ENCODE results near the gene XPO5.

DNA sequence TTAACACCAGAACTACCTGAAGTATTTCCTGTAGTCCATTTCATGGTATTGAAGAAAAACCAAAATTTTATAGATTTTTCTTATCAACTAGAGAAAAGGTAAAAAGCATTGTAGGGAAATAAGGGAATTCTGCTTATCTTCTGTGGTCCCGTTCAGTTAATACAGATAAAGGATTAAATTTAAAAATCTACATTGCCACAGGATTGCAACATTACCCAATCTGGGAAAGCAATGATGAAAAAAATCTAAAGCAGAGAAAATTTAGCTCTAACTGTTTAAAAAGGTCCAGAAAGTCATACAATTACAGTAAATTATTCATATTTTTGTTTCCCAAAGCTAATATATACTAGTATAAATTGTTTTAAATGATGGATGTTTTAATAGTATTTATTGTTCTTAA, 18.1 kb upstream of the XPO5 start:
- TF ChIP-seq, protein P1, sequence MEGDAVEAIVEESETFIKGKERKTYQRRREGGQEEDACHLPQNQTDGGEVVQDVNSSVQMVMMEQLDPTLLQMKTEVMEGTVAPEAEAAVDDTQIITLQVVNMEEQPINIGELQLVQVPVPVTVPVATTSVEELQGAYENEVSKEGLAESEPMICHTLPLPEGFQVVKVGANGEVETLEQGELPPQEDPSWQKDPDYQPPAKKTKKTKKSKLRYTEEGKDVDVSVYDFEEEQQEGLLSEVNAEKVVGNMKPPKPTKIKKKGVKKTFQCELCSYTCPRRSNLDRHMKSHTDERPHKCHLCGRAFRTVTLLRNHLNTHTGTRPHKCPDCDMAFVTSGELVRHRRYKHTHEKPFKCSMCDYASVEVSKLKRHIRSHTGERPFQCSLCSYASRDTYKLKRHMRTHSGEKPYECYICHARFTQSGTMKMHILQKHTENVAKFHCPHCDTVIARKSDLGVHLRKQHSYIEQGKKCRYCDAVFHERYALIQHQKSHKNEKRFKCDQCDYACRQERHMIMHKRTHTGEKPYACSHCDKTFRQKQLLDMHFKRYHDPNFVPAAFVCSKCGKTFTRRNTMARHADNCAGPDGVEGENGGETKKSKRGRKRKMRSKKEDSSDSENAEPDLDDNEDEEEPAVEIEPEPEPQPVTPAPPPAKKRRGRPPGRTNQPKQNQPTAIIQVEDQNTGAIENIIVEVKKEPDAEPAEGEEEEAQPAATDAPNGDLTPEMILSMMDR (IDR thresholded peaks at IDR 0.05) = no peak
- no peak for TF ChIP-seq POLR2A (IDR thresholded peaks at IDR 0.05)
- TF ChIP-seq EP300 (IDR thresholded peaks at IDR 0.05) = no peak
- no peak for TF ChIP-seq POLR2AphosphoS5 (IDR thresholded peaks at IDR 0.05)

Data from suprapubic skin (tissue), 4 donors.